ENCODE measurements around the gene IGSF21. TPM values are rescaled to one million over a fixed set of nuclear protein-coding genes. Genes with fewer than 3 reads are reported as not detected.

Gene IGSF21
- total and polyA plus RNA-seq, 5 donors from 2014 or later, result not detected

DNA sequence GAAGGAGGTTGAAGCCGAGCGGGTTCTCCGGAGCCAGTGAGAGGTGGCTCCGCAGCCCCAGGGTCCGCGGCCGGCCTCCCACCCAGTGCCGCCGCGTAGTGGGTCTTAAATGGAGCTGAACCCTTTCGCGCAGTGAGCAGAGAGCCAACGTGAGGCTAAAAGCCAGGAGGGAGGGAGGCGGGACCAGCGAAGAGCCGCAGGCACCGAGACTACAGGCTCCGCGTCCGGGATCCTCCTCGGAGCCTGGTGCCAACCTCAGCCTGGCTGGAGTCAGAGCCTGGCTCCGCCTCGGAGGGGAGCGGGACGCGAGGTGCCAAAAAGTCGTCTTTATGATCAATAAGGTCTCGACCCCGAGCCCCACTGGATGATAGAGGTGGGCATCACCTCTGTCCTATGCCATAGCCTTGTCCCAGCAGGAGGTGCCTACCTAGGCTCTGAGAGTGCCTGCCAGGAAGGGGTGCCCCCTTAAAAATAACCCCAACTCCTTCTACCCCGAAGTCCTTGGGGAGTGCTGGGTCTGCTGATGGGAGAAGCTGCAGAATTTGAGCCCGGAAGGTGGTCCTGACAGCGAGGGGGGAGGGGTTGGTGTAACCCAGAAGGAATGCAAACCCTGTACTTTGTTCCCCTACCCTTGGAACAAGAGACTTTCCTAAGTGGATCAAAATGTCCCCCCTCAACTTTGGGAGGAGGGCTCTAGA, 1.6 kb downstream of the IGSF21 start:
- Mint-ChIP-seq H3K36me3 (no peaks in the 10 kb centered on the region), H3K27ac (peak overlapping the region in 1 of 3 donors; percentile 14), H3K4me1 (peaks cover 0 to 11% (median under 1%) of the 10 kb centered on the region in 4 donors), H3K4me3 (no peak overlapping the region), H3K27me3 (peaks cover 56% of the 10 kb centered on the region), H3K9me3 (peaks cover 0 to 2% (median 0%) of the 10 kb centered on the region in 7 donors)
- DNase-seq (no peak), ATAC-seq (ENCODE audit: low read depth in 2 of 2) (no peak)
- H3K9me3 ChIP-seq (ENCODE audit: control insufficient read depth in 2 of 2, low read length in 2 of 2), result no peaks in the 10 kb centered on the region
- no peak overlapping the region for H3K4me3 ChIP-seq (ENCODE audit: low read depth, low read length)
- H3K36me3 ChIP-seq (ENCODE audit: control insufficient read depth, insufficient read depth, low read length), result no peaks in the 10 kb centered on the region
- peaks cover 15% of the 10 kb centered on the region for H3K27me3 ChIP-seq (ENCODE audit: control insufficient read depth, insufficient read depth, low read length)
- H3K27ac ChIP-seq (ENCODE audit: insufficient read depth, low read length, poor library complexity, severe bottlenecking), result no peak overlapping the region
- H3K4me1 ChIP-seq (ENCODE audit: control insufficient read depth, insufficient read depth, low read length, poor library complexity, severe bottlenecking), result no peaks in the 10 kb centered on the region

GRCh38 chr1:18109756-18110597, 2.4 kb downstream of the IGSF21 start:
- DNase-seq, result peak in 1 of 3 donors; percentile 4
- ATAC-seq (ENCODE audit: low read depth in 2 of 2), result no peak
- Histone ChIP-seq H3K4me3 (ENCODE audit: low read depth, low read length) (no peak overlapping the region), H3K36me3 (ENCODE audit: control insufficient read depth, insufficient read depth, low read length) (no peaks in the 10 kb centered on the region), H3K27ac (ENCODE audit: insufficient read depth, low read length, poor library complexity, severe bottlenecking) (no peak overlapping the region), H3K4me1 (ENCODE audit: control insufficient read depth, insufficient read depth, low read length, poor library complexity, severe bottlenecking) (no peaks in the 10 kb centered on the region), H3K9me3 (ENCODE audit: control insufficient read depth in 2 of 2, low read length in 2 of 2) (no peaks in the 10 kb centered on the region), H3K27me3 (ENCODE audit: control insufficient read depth, insufficient read depth, low read length) (peaks cover 17% of the 10 kb centered on the region)
- Mint-ChIP-seq H3K4me3 (no peak overlapping the region), H3K27ac (no peak overlapping the region), H3K9me3 (peaks cover 0 to 2% (median 0%) of the 10 kb centered on the region in 7 donors), H3K27me3 (peaks cover 56% of the 10 kb centered on the region), H3K36me3 (no peaks in the 10 kb centered on the region), H3K4me1 (peaks cover 0 to 11% (median under 1%) of the 10 kb centered on the region in 4 donors)

- Mint-ChIP-seq H3K4me1 (peaks cover 0 to 11% (median under 1%) of the 10 kb centered on the region in 4 donors), H3K36me3 (no peaks in the 10 kb centered on the region), H3K9me3 (peaks cover 0 to 2% (median 0%) of the 10 kb centered on the region in 7 donors), H3K4me3 (no peak overlapping the region), H3K27me3 (peaks cover 60% of the 10 kb centered on the region), H3K27ac (no peak overlapping the region)
- no peaks in the 10 kb centered on the region for H3K36me3 ChIP-seq (ENCODE audit: control insufficient read depth, insufficient read depth, low read length)
- no peak overlapping the region for H3K27ac ChIP-seq (ENCODE audit: insufficient read depth, low read length, poor library complexity, severe bottlenecking)
- DNase-seq, result no peak
- H3K27me3 ChIP-seq (ENCODE audit: control insufficient read depth, insufficient read depth, low read length), result peaks cover 17% of the 10 kb centered on the region
- no peaks in the 10 kb centered on the region for H3K4me1 ChIP-seq (ENCODE audit: control insufficient read depth, insufficient read depth, low read length, poor library complexity, severe bottlenecking)
- no peak overlapping the region for H3K4me3 ChIP-seq (ENCODE audit: low read depth, low read length)
- no peaks in the 10 kb centered on the region for H3K9me3 ChIP-seq (ENCODE audit: control insufficient read depth in 2 of 2, low read length in 2 of 2)
- no peak for ATAC-seq (ENCODE audit: low read depth in 2 of 2)
These were observed 3.0 kb downstream of the IGSF21 start for GRCh38 chr1:18110598-18110939.

DNA sequence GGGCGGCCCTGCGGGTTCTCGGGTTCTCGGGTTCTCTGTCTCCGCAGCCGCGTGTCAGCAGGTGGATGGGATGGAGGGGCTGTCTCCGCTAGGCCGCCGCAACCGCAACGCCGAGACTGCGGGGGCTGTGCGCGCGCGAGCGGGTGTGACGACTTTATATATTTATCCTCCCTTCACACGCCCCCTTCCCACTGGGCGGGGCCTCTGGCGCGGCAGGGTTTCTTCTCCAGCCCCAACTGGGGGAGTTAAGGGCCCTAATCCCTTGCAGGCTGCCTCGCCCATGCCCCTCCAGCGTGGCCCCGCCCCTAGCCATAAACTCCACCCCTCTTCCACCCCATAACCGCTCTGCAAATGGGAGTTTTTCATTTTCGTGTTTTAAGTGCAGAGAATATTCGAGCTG, 3.4 kb downstream of the IGSF21 start:
- peak overlapping the region in 1 of 4 donors; percentile 44 for H3K4me3 Mint-ChIP-seq
- ATAC-seq (ENCODE audit: low read depth in 2 of 2) (no peak), DNase-seq (no peak)
- peaks cover 0 to 2% (median 0%) of the 10 kb centered on the region in 7 donors for H3K9me3 Mint-ChIP-seq
- H3K9me3 ChIP-seq (ENCODE audit: control insufficient read depth in 2 of 2, low read length in 2 of 2), result no peaks in the 10 kb centered on the region
- H3K27me3 Mint-ChIP-seq, result peaks cover 61% of the 10 kb centered on the region
- H3K27me3 ChIP-seq (ENCODE audit: control insufficient read depth, insufficient read depth, low read length), result peaks cover 17% of the 10 kb centered on the region
- H3K4me1 ChIP-seq (ENCODE audit: control insufficient read depth, insufficient read depth, low read length, poor library complexity, severe bottlenecking), result no peaks in the 10 kb centered on the region
- peaks cover 0 to 11% (median under 1%) of the 10 kb centered on the region in 4 donors for H3K4me1 Mint-ChIP-seq
- no peaks in the 10 kb centered on the region for H3K36me3 ChIP-seq (ENCODE audit: control insufficient read depth, insufficient read depth, low read length)
- H3K4me3 ChIP-seq (ENCODE audit: low read depth, low read length), result no peak overlapping the region
- no peak overlapping the region for H3K27ac ChIP-seq (ENCODE audit: insufficient read depth, low read length, poor library complexity, severe bottlenecking)
- no peak overlapping the region for H3K27ac Mint-ChIP-seq
- H3K36me3 Mint-ChIP-seq, result no peaks in the 10 kb centered on the region

DNA sequence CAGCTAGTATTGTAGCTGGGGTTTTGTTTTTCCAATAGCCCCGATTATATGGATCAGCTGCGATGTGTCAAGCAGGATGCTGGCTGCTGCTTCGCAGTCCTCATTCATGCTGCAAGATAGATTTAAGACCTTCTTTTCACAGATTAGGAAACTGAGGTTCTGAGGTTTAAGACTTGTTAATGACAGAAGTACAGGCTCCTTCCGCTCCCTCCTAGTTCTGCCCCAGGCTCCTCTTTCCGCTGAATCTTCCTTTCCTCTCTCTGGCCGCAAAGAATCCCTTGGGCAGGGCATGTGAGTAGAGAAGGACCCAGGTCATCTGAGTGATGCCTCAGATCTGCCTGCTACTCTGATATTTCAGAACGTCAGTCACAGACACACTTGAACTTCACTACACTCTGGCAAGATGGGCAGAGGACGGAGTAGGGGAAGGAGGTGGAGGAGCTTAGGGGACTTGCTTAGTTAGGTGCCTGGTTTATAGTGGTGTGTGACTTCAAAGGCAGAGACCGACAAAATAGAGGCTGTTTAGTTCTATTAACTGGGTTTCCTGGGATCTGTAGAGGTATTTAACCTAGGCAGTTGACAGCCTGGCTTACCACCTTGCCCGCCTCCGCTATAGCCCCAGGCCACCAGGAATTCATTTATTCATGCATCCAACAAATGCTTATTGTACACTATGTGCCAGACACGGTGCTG, 4.2 kb downstream of the IGSF21 start:
- DNase-seq, result no peak
- H3K4me1 Mint-ChIP-seq, result peaks cover 0 to 11% (median under 1%) of the 10 kb centered on the region in 4 donors
- H3K27ac Mint-ChIP-seq, result no peak overlapping the region
- H3K4me3 Mint-ChIP-seq, result no peak overlapping the region
- no peak overlapping the region for H3K4me3 ChIP-seq (ENCODE audit: low read depth, low read length)
- H3K27me3 Mint-ChIP-seq, result peaks cover 58% of the 10 kb centered on the region
- H3K36me3 ChIP-seq (ENCODE audit: control insufficient read depth, insufficient read depth, low read length), result no peaks in the 10 kb centered on the region
- H3K9me3 ChIP-seq (ENCODE audit: control insufficient read depth in 2 of 2, low read length in 2 of 2), result no peaks in the 10 kb centered on the region
- no peaks in the 10 kb centered on the region for H3K36me3 Mint-ChIP-seq
- H3K27me3 ChIP-seq (ENCODE audit: control insufficient read depth, insufficient read depth, low read length), result peaks cover 17% of the 10 kb centered on the region
- H3K4me1 ChIP-seq (ENCODE audit: control insufficient read depth, insufficient read depth, low read length, poor library complexity, severe bottlenecking), result no peaks in the 10 kb centered on the region
- H3K9me3 Mint-ChIP-seq, result peaks cover 0 to 2% (median 0%) of the 10 kb centered on the region in 7 donors
- ATAC-seq (ENCODE audit: low read depth in 2 of 2), result no peak
- no peak overlapping the region for H3K27ac ChIP-seq (ENCODE audit: insufficient read depth, low read length, poor library complexity, severe bottlenecking)

- peaks cover 60% of the 10 kb centered on the region for H3K27me3 Mint-ChIP-seq
- Histone ChIP-seq H3K4me3 (ENCODE audit: low read depth, low read length) (no peak overlapping the region), H3K4me1 (ENCODE audit: control insufficient read depth, insufficient read depth, low read length, poor library complexity, severe bottlenecking) (no peaks in the 10 kb centered on the region), H3K27ac (ENCODE audit: insufficient read depth, low read length, poor library complexity, severe bottlenecking) (no peak overlapping the region), H3K9me3 (ENCODE audit: control insufficient read depth in 2 of 2, low read length in 2 of 2) (no peaks in the 10 kb centered on the region), H3K27me3 (ENCODE audit: control insufficient read depth, insufficient read depth, low read length) (peaks cover 17% of the 10 kb centered on the region), H3K36me3 (ENCODE audit: control insufficient read depth, insufficient read depth, low read length) (no peaks in the 10 kb centered on the region)
- no peak overlapping the region for H3K27ac Mint-ChIP-seq
- ATAC-seq (ENCODE audit: low read depth in 2 of 2), result no peak
- H3K9me3 Mint-ChIP-seq, result peaks cover 0 to 2% (median 0%) of the 10 kb centered on the region in 7 donors
- H3K36me3 Mint-ChIP-seq, result no peaks in the 10 kb centered on the region
- peaks cover 0 to 8% (median under 1%) of the 10 kb centered on the region in 4 donors for H3K4me1 Mint-ChIP-seq
- H3K4me3 Mint-ChIP-seq, result no peak overlapping the region
- no peak for DNase-seq
These were observed 5.0 kb downstream of the IGSF21 start for GRCh38 chr1:18112611-18113010.

GRCh38 chr1:18114726-18115410, 7.3 kb downstream of the IGSF21 start:
- peaks cover 49% of the 10 kb centered on the region for H3K27me3 Mint-ChIP-seq
- H3K4me1 Mint-ChIP-seq, result peaks cover 0 to 8% (median 0%) of the 10 kb centered on the region in 4 donors
- H3K27ac Mint-ChIP-seq, result no peak overlapping the region
- no peaks in the 10 kb centered on the region for H3K36me3 Mint-ChIP-seq
- Histone ChIP-seq H3K4me3 (ENCODE audit: low read depth, low read length) (no peak overlapping the region), H3K9me3 (ENCODE audit: control insufficient read depth in 2 of 2, low read length in 2 of 2) (no peaks in the 10 kb centered on the region), H3K27me3 (ENCODE audit: control insufficient read depth, insufficient read depth, low read length) (peaks cover 12% of the 10 kb centered on the region), H3K4me1 (ENCODE audit: control insufficient read depth, insufficient read depth, low read length, poor library complexity, severe bottlenecking) (no peaks in the 10 kb centered on the region), H3K27ac (ENCODE audit: insufficient read depth, low read length, poor library complexity, severe bottlenecking) (no peak overlapping the region), H3K36me3 (ENCODE audit: control insufficient read depth, insufficient read depth, low read length) (no peaks in the 10 kb centered on the region)
- ATAC-seq (ENCODE audit: low read depth in 2 of 2) (no peak), DNase-seq (no peak)
- no peak overlapping the region for H3K4me3 Mint-ChIP-seq
- peaks cover 0 to 2% (median 0%) of the 10 kb centered on the region in 7 donors for H3K9me3 Mint-ChIP-seq
